Measurements from ENCODE around the gene TPRX2.

The TPRX2 gene

GRCh38 chr19:47881757-47882156 lies 22.7 kb downstream of the TPRX2 start:
- H3K27me3 ChIP-seq (ENCODE audit: insufficient read depth, low read depth, severe bottlenecking), result no peaks in the 10 kb centered on the region
- no peak for TF ChIP-seq CTCF (IDR thresholded peaks at IDR 0.05; ENCODE audit: low read depth, low read length)
- H3K36me3 ChIP-seq, result no peaks in the 10 kb centered on the region
- no peak for DNase-seq
- no peaks in the 10 kb centered on the region for H3K9me3 ChIP-seq (ENCODE audit: severe bottlenecking)
- H3K4me3 ChIP-seq (ENCODE audit: low read depth, low read length), result no peak overlapping the region
- no peak overlapping the region for H3K27ac ChIP-seq

GRCh38 chr19:47882890-47883289 lies 23.9 kb downstream of the TPRX2 start:
- H3K9me3 ChIP-seq (ENCODE audit: severe bottlenecking), result no peaks in the 10 kb centered on the region
- no peak for TF ChIP-seq CTCF (IDR thresholded peaks at IDR 0.05; ENCODE audit: low read depth, low read length)
- no peak overlapping the region for H3K27ac ChIP-seq
- H3K36me3 ChIP-seq, result no peaks in the 10 kb centered on the region
- no peaks in the 10 kb centered on the region for H3K27me3 ChIP-seq (ENCODE audit: insufficient read depth, low read depth, severe bottlenecking)
- no peak overlapping the region for H3K4me3 ChIP-seq (ENCODE audit: low read depth, low read length)
- DNase-seq, result no peak

- no peak overlapping the region for H3K4me3 ChIP-seq (ENCODE audit: low read depth, low read length)
- H3K27ac ChIP-seq, result no peak overlapping the region
- H3K36me3 ChIP-seq, result no peaks in the 10 kb centered on the region
- DNase-seq, result no peak
- no peak for TF ChIP-seq CTCF (IDR thresholded peaks at IDR 0.05; ENCODE audit: low read depth, low read length)
- no peaks in the 10 kb centered on the region for H3K27me3 ChIP-seq (ENCODE audit: insufficient read depth, low read depth, severe bottlenecking)
- H3K9me3 ChIP-seq (ENCODE audit: severe bottlenecking), result no peaks in the 10 kb centered on the region
These were observed 26.0 kb downstream of the TPRX2 start for GRCh38 chr19:47885067-47885463.

GRCh38 chr19:47886010-47886559 lies 27.1 kb downstream of the TPRX2 start, which contains the start of gene SULT2A1:
SULT2A1 (minus strand) TSS chr19:47886315; CDS start chr19:47886257, 58 bp downstream.
- no peak for DNase-seq
- no peaks in the 10 kb centered on the region for H3K9me3 ChIP-seq (ENCODE audit: severe bottlenecking)
- no peaks in the 10 kb centered on the region for H3K27me3 ChIP-seq (ENCODE audit: insufficient read depth, low read depth, severe bottlenecking)
- TF ChIP-seq CTCF (IDR thresholded peaks at IDR 0.05; ENCODE audit: low read depth, low read length), result no peak
- H3K36me3 ChIP-seq, result no peaks in the 10 kb centered on the region
- no peak within 1 kb of the TSS for H3K4me3 ChIP-seq (ENCODE audit: low read depth, low read length)
- H3K27ac ChIP-seq, result no peak within 1 kb of the TSS

- H3K27ac ChIP-seq, result no peak overlapping the region
These were observed 32.0 kb downstream of the TPRX2 start for GRCh38 chr19:47890865-47891621.

More at GRCh38 chr19:47890865-47891621, 32.0 kb downstream of the TPRX2 start:
- H3K4me3 ChIP-seq (ENCODE audit: low read depth, low read length), result no peak overlapping the region
- DNase-seq, result no peak
- no peaks in the 10 kb centered on the region for H3K36me3 ChIP-seq
- no peaks in the 10 kb centered on the region for H3K27me3 ChIP-seq (ENCODE audit: insufficient read depth, low read depth, severe bottlenecking)
- no peak for TF ChIP-seq CTCF (IDR thresholded peaks at IDR 0.05; ENCODE audit: low read depth, low read length)
- H3K9me3 ChIP-seq (ENCODE audit: severe bottlenecking), result peaks cover 10% of the 10 kb centered on the region

All from WERI-Rb-1 (cell line).